Smooth muscle cell of the pulmonary artery (primary cell): Measurements from ENCODE around the gene HIGD1B. TPM values are rescaled to one million over a fixed set of nuclear protein-coding genes. Genes with fewer than 3 reads are reported as not detected.

ENCODE experiments used
- total RNA-seq: library from RNA; depleted of rRNA; stranded (reverse); fragments of >200 nt; gene quantifications from 2 replicates; pipeline ENCODE4 v1.2.3, GENCODE V29; 2014

Gene HIGD1B
- not detected in 2 replicates for total RNA-seq

DNA sequence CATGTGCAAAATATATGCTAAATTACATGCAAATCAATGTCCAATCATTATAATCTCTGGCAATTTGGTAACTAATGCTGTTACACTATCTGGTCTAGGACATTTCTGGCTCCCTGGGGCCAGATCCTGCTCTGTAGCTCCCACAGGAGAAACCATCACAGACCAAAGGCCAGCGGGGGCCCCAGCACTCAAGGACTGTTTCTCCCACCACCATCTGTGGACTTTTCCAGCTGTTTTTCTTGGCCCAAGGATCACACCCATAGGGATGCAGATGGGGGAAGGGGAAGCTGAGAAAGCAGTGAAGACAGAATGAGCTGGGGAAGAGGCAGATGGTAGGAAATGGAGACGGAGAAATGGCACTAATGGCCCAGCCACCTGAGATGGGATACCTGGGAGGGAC lies at the start of gene HIGD1B:
Gene HIGD1B (plus strand): TSS at position 298 of the 400 bp plus-strand sequence. CDS start 270 bp downstream, outside the sequence.

DNA sequence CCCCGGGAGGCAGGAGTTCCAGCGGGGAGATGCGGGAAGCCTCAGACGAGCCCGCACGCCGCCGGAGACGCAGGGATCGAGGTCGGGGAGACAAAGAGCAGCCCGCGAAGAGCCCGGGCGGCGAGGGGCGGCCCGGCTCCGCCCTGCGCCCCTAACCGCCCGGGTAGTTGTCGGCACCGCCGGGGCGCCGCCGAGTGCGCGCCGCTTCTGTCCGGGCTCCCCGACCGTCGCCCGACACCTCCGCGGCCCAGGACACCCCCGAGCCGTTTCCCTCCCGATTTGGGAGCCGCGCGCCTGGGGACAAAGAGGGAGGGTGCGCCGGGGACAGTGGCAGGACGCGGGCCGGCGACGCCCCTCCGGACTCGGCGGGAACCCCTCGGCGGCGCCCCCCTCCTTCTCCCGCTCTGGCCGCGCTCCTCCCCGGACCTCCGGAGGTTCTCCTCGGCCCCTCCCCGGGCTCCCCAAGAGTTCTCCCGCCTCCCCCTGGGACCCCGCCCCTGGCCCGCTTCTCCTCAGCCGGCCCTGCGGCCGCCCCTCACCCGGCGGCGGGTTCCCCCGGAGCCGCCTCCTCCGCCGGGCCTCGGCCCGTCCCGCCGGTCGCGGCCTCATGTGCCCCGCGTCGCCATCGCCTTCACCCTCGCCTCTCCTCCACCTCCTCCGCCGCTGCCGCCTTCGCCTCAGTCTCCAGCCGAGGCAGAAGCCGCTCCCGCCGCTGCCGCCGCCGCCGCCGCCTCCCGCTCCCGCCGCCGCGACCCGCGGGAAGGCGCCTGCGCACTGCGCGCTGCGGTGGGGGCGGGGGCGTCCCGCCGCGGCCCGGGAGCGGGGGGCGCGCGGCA lies 17.9 kb upstream of the HIGD1B start, which contains the start of gene GJC1:
Gene GJC1 (minus strand): TSS at position 765 of the 836 bp plus-strand sequence. CDS start 24,470 bp downstream, outside the sequence.

DNA sequence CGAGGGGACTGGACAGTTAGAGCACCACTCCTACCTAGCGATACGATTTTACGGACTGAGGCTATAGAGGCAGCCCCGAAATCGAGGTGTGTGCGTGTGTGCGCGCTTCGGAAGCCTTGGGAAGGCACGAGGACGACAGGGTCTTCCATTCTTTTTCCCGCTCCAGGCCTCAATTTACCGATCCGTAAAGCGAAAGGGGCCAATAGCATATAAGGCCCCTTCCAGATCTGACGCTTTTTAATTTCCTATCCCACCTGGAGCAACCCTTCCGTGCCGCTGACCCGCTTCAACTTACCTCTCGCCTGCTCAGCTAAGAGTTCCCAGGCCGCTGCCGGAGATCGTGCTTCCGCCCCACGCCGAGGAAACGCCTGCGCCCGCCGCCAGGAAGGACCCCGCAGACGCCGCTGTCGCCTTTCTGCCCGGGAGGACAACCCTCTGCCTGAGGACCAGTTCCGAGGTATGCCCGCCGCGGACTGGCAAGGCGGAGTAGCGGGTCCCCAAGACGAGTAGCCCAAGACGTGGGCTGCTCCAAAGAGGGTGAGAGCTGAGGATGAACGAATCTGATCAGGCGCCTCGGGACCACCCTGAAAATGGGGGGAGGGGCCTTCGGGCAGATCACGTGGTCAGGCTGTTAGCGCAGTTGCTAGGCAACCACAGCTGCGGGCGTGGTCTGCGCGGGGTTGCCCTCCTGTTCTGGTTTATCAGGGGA lies 51.5 kb downstream of the HIGD1B start, which contains the start of gene EFTUD2:
Gene EFTUD2 (minus strand): TSS at position 372 of the 709 bp plus-strand sequence. CDS start 4,924 bp downstream, outside the sequence.

Other genes starting within 250 kb of the HIGD1B start
- 0.07 TPM in 1 of 2 replicates, not detected in the other for gene MEIOC, start 191.4 kb upstream of the HIGD1B start, total RNA-seq
- gene CCDC43, start 158.1 kb upstream of the HIGD1B start, total RNA-seq, result 24.0 and 26.8 TPM in 2 replicates
- gene DBF4B, start 139.2 kb upstream of the HIGD1B start, total RNA-seq, result 2.3 and 2.7 TPM in 2 replicates
- gene ADAM11, start 88.9 kb upstream of the HIGD1B start, total RNA-seq, result 0.26 and 0.79 TPM in 2 replicates
- 27.7 and 40.1 TPM in 2 replicates for gene GJC1, start 17.6 kb upstream of the HIGD1B start, total RNA-seq
- 96.8 and 104 TPM in 2 replicates for gene EFTUD2, start 51.6 kb downstream of the HIGD1B start, total RNA-seq
- gene GFAP, start 67.6 kb downstream of the HIGD1B start, total RNA-seq, result 0.59 and 0.92 TPM in 2 replicates
- gene KIF18B, start 99.9 kb downstream of the HIGD1B start, total RNA-seq, result 1.1 and 1.9 TPM in 2 replicates
- 0.33 and 0.46 TPM in 2 replicates for gene C1QL1, start 120.4 kb downstream of the HIGD1B start, total RNA-seq
- 41.4 and 42.2 TPM in 2 replicates for gene DCAKD, start 203.7 kb downstream of the HIGD1B start, total RNA-seq
- gene NMT1, start 213.4 kb downstream of the HIGD1B start, total RNA-seq, result 68.2 and 69.5 TPM in 2 replicates